DMS 273 (cell line): ENCODE results near the gene IMMP2L.
"Not testable (repeated sequence)": the region's sequence is repeated elsewhere in the genome, so short reads cannot be mapped to it uniquely, and the experiment has no call there.

ENCODE experiments used
- DNase-seq: peaks from one replicate; lab custom pipeline; 2025; ENCODE audit not compliant: unreplicated experiment; lab: John Stamatoyannopoulos, UW

Gene IMMP2L

GRCh38 chr7:111083413-111083812 is 478.9 kb downstream of the IMMP2L start:
- DNase-seq = no peak

DNA sequence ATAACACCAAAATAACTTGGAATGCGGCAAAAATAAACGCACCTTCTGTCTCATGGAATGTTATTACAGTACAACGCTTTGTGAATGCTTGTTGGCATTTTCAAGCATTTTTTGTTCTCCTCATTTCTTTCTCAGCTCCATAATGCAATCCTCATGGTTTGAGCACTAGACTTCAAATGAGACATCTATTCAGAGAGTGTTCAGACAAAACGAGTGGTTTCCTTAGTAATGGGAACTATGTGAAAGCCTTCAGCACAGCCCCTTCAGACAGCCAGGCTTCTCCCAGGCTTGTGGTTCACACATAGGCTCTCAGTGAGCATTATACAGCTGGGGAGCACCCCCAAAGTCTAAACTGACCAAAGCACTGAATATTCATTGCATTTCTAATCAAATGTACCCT is 479.9 kb downstream of the IMMP2L start:
- no peak for DNase-seq

- DNase-seq = no peak
Measured at GRCh38 chr7:111081546-111082267, 480.6 kb downstream of the IMMP2L start.

GRCh38 chr7:111080495-111081105 is 481.7 kb downstream of the IMMP2L start:
- DNase-seq = no peak

DNA sequence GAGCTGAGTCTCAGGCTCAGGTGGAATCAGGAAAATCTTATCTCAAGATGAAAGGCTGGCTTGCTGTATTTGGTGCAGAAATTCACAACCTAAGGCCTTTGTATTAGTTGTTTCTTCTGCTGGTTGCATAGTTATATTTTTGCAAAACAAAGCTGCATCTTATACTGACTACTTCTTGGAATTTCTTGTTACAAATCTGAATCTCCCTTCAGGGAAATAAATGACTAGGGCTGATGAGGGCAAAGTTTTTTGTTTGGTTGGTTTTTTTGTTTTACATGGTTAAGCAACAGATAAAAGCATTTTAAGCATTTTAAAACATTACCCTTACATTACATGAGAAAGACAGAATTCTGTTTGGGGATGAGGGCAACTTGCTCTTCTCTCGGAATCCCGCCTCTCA is 485.3 kb downstream of the IMMP2L start:
- no peak for DNase-seq

GRCh38 chr7:111076205-111076604 is 486.1 kb downstream of the IMMP2L start:
- no peak for DNase-seq

GRCh38 chr7:111075498-111075897 is 486.8 kb downstream of the IMMP2L start:
- no peak for DNase-seq

GRCh38 chr7:111074748-111075146 is 487.5 kb downstream of the IMMP2L start:
- no peak for DNase-seq

DNA sequence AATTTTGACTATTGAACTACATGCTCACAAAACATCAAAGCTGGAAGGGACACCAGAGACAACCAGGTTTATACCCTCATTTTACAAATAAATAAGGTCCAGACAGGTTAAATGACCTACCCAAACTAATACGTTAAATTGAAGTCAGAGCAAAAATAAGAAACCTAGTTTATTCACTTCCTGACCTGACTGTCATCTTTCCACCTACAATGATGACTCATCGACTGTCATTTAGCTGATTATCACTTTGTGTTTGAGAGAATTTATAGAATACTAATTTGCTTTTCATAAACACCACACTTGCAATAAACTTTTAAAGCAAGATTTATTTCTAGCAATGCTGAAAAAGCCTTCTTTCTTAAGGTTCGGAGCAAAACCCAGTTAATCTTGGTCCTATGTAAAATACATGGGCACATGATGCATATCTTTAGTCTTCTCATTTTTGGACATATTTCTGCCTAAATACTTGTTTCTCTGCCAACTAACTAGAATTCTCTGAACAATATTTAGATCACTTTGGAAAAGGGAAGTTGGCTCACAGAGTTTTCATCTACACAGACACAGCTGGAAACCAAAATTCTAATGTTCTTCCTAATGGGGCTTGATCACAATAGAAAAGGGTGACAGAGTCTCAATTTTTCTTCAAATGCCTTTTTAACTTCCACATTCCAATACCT is 488.1 kb downstream of the IMMP2L start:
- DNase-seq = no peak

DNA sequence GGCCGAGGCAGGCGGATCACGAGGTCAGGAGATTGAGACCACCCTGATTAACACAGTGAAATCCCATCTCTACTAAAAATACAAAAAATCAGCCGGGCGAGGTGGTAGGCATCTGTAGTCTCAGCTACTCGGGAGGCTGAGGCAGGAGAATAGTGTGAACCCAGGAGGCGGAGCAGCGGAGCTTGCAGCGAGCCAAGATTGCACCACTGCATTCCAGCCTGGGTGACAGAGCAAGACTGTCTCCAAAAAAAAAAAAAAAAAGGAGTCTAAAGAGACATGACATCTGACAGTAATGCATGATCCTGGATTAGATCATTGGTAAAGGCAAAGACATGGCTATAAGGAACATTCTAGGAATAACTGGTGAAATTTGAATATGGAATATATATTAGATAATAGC is 489.6 kb downstream of the IMMP2L start:
- DNase-seq = not testable (repeated sequence)

GRCh38 chr7:111071556-111071955 is 490.7 kb downstream of the IMMP2L start:
- DNase-seq = no peak

- no peak for DNase-seq
Measured at GRCh38 chr7:111068618-111069017, 493.7 kb downstream of the IMMP2L start.

DNA sequence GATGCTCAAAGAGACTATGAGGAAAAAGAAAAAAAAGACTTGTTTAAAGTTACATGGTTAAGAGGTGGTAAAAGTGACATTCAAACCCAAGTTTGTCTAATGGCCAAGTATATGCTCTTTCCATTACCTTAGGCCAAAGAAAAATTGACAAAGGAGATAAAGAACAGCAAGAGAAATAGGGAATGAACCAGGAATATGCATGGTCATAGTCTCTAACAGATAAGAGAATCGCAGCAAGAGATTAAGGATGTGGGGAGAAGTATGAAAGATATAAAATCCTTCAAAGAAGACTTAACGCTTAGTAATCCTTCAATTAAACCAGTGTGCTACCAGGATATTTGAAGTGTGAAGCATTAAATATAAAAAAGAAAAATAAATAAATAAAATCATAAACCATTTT is 494.6 kb downstream of the IMMP2L start:
- DNase-seq = no peak

DNA sequence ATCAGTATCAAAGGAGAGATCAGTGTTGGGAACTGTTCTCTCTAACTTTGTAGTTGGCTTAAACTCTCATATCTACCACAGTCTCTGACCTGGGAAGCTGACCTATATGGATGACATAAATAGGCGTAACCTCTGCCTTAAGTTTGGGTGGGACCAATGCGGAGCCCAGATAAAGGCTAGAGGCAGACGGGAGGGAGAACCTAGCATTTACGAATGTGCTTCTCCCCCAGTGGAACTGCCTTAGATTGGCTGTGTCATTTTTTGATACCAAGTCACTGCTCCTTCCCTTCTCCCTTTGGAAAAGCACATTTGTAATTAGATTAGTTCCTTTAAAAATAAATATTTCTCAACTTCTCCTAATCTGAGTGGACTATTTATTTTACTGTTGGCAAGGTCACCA is 495.0 kb downstream of the IMMP2L start:
- no peak for DNase-seq

GRCh38 chr7:111063166-111063565 is 499.1 kb downstream of the IMMP2L start:
- DNase-seq = no peak

DNA sequence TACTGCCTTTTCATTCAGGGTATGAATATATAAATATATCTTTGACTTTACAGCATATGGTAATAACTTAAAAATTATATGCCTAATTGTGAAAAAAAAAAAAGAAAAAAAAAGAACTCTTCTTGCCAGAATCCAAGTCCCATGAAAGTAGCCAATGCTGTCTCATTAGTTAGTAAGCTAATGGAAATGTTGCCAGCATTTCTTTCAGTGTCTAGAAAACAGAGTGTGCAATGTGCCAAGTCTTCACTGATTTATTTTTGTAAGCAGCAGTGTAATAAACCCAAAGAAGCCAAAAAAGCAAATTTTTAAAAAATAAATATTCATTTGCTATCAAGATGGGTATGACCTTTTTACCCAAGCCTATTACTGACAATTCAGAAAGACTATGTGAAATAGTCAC is 502.5 kb downstream of the IMMP2L start:
- DNase-seq = no peak

DNA sequence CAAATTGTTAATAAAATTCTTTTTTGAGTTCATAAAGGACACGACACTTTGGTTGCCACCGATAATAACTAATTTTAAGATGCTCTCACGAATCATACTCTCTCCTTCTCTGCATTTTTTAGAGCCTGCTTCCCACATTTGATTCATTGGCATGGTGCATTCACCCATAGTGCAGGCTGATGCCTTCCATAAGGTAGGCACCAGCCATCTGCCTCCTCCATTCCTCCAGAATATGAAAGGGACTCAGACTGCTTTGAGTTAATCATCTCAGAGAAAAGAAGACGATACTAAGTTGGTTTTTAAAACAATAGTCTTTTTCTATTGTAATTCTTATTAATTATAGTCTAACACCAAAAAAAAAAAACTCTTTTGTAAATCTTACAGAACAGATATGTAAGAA is 505.2 kb downstream of the IMMP2L start:
- peak; percentile 21 for DNase-seq

DNA sequence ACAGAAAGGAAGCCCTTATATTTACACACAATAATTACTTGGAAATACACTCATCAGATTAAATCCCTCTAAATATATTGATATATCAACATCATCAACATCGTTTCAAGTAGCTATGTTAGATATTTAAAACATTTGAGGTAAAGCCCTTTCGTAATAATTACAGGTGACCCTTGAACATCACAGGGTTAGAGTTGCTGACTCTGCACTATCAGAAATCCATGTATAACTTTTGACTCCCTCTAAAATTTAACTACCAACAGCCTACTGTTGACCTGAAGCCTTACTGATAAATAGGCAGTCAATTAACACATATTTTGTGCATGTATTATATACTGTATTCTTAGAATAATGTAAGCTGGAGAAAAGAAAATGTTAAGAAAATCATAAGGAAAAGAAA is 505.9 kb downstream of the IMMP2L start:
- no peak for DNase-seq

DNA sequence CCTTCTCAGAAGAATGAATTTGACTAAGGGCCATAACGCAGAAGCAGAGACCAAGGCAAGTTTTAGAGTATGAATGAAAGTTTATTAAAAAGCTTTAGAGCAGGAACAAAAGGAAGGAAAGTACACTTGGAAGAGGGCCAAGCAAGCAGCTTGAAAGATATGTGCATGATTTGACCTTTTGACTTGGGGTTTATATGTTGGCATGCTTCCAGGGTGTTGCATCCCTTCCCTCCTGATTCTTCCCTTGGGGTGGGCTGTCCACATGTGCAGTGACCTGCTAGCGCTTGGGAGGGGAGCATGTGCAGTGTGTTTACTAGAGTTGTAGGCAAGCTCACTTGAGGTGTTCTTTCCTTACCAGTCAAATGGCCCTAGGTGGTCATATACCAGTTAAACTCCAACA is 509.3 kb downstream of the IMMP2L start:
- peak; percentile 38 for DNase-seq

DNA sequence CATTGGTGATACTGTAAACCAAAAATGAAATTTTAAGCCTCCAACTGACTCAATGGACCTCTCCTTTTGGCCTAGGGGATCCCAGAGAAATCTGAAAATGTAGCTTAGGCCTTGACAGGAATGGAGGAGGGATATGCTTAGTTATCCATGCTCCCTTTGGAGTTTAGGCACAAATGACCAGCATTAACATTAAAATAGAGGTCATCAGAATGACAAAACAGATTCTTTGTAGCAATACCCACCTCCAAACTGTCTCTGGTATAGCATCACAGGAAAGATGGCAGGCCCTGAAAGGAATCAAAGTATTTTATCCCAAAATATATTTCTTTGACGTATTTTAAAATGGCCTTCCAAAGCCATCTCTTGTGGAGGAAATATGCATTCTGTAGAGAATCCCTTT is 510.5 kb downstream of the IMMP2L start:
- no peak for DNase-seq

GRCh38 chr7:111050875-111051416 is 511.3 kb downstream of the IMMP2L start:
- DNase-seq = no peak
